ENCODE data around the gene PIK3R5.

- TF ChIP-seq CTCF (IDR thresholded peaks at IDR 0.05) = no peak
- TF ChIP-seq POLR2A (IDR thresholded peaks at IDR 0.05) = no peak
Measured at GRCh38 chr17:8881606-8882005, 83.9 kb downstream of the PIK3R5 start.
